ENCODE results near the gene TBX4.
"Not testable (repeated sequence)": the region's sequence is repeated elsewhere in the genome, so short reads cannot be mapped to it uniquely, and the experiment has no call there.

TBX4 gene

DNA sequence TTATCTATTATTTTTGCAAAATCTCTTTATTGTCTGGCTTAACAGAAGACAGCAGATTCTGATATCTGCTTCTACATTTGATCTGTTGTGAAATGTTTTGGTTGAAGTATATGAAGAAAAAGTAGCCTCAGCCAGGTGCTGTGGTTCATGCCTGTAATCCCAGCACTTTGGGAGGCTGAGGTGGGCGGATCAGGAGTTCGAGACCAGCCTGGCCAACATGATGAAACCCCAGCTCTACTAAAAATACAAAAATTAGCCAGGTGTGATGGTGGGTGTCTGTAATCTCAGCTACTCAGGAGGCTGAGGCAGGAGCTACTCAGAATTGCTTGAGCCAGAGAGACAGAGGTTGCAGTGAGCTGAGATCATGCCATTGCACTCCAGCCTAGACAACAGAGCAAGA is 75.2 kb downstream of the TBX4 start:
- not testable (repeated sequence) for DNase-seq (ENCODE audit: low spot score)

GRCh38 chr17:61528171-61528570 is 75.9 kb downstream of the TBX4 start:
- no peak for DNase-seq (ENCODE audit: low spot score)

DNA sequence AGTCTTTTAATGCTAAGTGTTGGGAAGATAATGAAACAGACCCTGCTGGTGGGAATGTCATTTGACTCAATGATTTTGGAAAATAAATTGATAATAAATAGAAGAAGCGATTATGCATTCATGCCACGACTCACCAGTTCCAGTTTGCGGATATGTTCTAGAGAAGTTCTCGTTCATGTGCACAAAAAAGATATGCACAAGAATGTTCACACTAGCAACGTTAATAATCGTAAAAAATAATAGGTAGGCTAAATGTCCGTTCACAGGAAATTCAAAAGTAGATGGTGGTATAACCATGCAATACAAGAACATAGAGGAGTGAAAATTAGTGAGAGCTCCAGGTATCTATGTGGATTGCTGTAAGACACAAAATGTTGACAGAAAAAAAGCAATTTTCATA is 79.0 kb downstream of the TBX4 start:
- DNase-seq (ENCODE audit: low spot score) = no peak

GRCh38 chr17:61532826-61533225 is 80.6 kb downstream of the TBX4 start:
- no peak for DNase-seq (ENCODE audit: low spot score)

- no peak for DNase-seq (ENCODE audit: low spot score)
Observed at GRCh38 chr17:61533797-61534196, 81.6 kb downstream of the TBX4 start.

- no peak for DNase-seq (ENCODE audit: low spot score)
Observed at GRCh38 chr17:61534414-61534813, 82.2 kb downstream of the TBX4 start.

All from kidney capillary endothelial cell (primary cell).